ENCODE measurements around the gene GRAP2.

GRAP2 gene

DNA sequence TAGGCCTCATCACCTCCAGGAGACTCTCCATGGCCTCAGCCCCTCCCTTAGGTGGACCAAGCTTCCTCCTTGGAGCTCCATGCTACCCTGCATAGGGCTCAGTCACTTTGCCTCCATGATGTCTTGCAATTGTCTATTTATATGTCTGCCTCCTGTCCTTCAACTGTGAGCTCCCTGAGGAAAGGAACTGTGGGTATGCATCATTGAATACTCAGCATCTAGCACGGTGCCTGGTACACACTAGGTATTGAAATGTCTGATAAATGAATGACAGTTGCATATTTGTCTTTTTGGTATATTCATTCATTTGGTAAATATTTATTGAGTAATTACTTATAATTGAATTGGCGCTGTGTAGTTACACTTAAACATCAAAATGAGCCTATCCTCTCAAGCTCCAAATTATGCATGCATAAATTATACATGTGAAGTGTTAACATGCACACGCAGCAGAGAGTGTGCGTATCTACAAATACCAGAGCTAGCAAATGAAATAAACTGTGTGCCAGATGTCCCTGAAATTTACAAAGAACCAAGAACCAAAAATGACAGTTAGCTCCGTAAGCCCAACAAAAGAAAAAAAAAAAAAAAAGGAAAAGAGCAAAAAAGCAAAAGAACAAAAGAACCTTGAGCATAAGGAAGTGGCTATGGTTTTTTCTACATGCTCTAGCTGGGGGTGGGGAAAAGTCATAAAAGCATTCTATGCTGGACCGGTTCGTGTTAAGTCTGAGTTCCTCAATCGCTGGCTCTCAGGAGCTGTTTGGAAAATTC lies 25.2 kb downstream of the GRAP2 start:
- ATAC-seq (peak; percentile 41), DNase-seq (peak; percentile 18)

- no peak for ATAC-seq
- peak; percentile 42 for DNase-seq
These were observed 25.9 kb downstream of the GRAP2 start for GRCh38 chr22:39926753-39927152.

DNA sequence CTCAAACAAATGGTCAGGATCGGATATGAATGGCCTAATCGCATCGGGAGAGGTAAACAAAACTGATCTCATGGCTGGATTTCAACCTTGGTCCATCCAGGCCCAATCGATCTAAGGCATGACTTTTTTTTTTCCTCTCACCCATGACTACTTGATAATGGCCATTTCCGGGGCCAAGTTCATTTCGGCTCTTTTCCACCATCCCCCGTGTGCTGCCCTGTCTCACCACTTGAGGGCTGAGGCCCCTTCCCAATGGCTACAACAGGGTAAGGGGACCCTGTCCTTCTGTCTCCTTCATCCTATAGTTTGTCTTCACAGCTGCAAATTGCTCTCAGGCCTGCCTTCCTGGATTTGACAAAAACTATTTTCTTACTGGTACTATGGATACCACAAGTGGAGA lies 26.7 kb downstream of the GRAP2 start:
- peak; percentile 16 for ATAC-seq

DNA sequence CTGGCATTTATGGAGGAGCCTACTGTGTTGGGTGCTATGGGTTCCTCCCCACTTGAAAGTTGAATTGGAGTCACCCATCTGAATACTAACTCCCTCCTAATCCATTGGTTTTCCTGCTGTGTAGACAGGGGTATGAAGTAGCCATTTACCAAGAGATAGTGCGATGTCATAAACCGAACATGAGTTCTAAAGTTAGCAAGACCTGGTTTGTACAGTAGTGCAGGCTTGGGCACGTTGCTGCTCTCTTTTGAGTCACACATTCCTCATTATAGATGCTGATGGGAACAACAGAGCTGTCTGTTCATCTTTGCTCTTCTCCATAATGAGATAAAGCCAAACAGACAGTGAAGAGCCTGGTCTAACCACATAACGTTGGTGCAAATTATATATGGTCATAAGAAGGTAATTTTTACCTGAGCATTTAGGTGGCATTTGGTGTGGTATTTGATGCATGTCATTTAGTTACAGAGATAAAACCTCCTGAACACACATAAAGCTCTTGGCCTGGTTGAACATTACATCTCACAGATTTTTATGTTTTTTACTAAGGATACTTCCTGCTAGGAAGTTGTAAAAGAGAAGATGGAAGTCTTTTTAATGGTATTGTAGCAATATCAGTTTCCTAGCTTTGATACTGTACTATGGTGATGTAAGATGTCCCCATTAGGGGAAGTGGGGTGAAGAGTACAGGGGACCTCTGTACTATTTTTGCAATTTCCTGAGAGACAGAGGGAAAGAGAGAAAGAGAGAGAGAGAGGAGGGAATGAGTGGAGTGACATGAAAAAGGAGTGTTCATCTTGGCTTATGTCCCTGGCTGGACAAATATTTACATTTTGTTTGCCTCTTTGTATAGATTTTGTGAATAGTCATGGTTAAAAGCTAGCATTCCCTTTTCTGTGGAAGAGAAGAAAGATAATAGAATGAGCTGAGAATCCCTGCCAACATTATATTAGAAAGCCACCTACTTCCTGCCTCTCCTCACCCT lies 27.9 kb downstream of the GRAP2 start:
- ATAC-seq = no peak
- peak; percentile 13 for DNase-seq

More for the DNA sequence above, 26.7 kb downstream of the GRAP2 start:
- DNase-seq = peak; percentile 54

- peak; percentile 63 for ATAC-seq
- DNase-seq = peak; percentile 12
These were observed 30.4 kb downstream of the GRAP2 start for GRCh38 chr22:39931251-39931650.

DNA sequence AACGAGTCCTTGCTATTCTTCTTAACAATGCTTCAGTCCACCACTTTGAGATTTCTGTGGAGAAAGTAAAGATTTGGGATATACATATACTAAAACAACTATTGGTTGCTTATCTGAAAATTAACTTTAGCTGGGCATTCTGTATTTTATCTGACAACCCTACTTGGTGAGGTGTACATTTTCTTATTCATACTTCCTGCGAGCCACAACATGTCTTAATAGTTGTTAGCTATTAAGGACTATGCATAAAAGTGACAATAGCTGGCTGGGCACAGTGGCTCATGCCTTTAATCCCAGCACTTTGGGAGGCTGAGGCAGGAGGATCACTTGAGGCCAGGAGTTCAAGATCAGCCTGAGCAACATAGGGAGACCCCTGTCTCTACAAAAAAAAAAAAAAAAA lies 31.3 kb downstream of the GRAP2 start:
- no peak for DNase-seq
- ATAC-seq = no peak

DNA sequence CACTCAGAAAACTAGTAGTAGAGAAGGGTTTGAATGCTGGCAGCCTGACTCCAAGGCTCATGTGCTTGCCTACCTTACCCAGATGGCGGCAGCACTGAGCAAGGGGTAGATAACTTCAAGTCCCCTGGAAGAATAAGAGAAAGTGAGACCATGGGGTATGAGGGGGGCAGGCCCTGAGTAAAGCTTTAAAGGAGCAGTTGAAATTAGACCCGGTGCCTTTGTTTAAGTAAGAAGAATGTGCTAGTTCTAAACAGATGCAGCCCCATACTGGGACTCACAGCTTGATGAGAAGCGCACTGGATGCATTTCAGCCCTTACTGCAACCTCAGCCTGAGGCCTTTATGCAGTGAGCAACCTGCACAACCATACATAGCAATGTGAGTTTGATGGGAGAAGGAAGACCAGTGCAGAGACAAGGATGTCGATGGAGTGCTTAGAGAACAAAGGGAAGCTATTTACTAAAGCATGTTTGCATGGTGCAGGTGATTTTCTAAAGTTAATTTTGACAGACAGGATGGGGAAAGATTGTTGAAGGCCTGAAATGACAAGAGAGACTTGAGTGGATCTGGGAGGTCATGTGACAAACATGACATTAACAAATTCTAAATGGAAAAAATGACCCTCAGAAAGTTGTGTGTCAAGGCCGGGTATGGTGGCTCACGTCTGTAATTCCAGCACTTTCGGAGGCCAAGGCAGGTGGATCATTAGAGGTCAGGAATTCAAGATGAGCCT lies 32.2 kb downstream of the GRAP2 start:
- DNase-seq (peak; percentile 77), ATAC-seq (peak; percentile 41)

- DNase-seq (peak; percentile 17), ATAC-seq (peak; percentile 3)
These were observed 32.9 kb downstream of the GRAP2 start for GRCh38 chr22:39933741-39934140.

DNA sequence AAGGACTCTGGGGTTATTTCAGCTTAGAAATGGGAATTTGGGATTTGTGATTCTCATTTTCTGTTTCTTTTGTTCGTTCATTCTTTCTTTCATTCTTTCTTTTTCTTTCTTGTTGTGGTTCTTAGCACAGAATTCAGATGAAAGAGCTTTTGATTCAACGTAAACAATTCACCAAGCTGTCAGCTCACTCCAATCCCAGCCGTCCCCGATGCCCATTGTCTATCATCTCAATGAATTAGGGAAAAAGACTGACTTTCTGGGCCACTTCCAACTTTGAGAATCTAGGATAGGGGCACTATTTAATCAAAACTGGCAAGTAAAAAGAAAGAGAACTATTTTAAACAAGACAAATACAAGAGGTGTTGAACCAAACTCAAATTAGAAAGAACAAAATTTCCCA lies 34.2 kb downstream of the GRAP2 start:
- DNase-seq (no peak), ATAC-seq (no peak)

GRCh38 chr22:39935612-39936011 lies 34.7 kb downstream of the GRAP2 start:
- DNase-seq (no peak), ATAC-seq (no peak)

DNA sequence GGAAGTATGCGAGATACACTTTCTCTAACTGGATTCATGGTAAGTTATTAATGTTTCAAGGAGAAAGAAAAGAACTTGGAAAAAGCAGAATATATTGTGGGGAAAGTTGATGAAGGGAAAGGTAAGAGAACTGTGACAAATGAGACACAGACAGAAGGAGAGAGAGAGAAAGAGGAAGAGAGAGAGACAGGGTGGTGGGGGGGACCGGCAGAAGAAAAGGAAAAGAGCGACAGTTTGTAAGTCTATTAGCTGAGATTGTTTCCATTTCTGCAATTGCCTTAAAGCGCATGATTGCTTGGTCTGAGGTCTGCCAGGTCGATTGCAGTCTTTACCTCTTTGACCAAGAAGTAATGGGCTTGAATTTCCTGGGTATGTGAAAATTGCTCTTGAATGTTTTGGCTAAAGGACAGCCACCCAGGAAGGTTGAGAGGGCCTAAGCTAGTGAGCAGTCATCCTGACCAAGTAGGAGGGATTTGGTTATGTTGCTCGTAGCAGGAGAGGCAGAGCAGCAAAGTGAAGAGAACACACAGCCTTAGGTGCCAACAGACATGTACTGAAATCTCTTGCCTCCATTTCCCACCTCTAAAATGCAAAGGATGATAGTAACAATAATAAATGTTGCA lies 35.8 kb downstream of the GRAP2 start:
- ATAC-seq (no peak), DNase-seq (no peak)

GRCh38 chr22:39937906-39938305 lies 37.0 kb downstream of the GRAP2 start:
- ATAC-seq (no peak), DNase-seq (no peak)

- ATAC-seq (peak; percentile 42), DNase-seq (peak; percentile 66)
These were observed 37.7 kb downstream of the GRAP2 start for GRCh38 chr22:39938509-39939111.

DNA sequence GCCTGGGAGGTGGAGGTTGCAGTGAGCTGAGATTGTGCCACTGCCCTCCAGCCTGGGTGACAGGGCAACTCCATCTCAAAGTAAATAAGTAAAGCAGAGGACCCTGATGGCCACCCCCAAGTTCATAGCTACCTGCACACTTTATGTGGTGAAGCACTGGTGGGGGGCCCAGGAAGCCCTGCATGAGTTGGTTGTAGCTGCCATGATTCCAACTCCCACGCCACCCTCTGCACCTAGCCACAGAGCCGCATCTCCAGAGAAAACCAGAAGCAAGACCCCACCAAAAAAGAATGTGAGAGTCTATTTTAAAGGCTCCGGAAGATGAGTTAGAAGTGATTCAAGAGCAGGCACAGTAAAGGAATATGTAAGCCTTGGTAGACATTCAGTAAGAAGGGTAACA lies 38.9 kb downstream of the GRAP2 start:
- peak; percentile 15 for ATAC-seq
- DNase-seq = no peak

DNA sequence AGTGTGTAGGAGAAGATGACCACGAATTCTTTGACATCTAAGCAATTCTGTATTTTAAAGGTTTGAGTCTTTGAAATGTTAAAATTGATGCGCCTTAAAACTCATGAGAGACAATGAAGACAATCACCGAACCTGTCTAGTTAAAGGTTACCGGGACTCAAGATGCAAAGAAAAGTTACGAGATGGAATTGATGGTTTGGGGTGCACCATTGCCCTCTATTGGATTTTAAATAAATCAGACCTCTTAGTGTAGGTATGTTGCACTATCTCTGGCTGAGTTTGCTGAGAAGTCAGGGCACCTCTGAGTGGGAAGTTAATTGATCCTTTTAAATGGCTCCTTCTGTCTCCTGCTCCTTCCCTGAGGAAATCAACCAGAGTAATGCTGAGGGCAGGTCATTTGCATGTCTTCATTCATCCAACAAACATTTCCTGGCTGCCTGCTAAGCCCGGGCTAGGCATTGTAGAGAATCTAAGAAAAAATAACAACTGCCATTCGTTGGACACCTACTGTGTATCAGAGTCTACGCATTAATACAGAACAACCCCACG lies 39.9 kb downstream of the GRAP2 start:
- ATAC-seq = peak; percentile 20
- DNase-seq = no peak

DNA sequence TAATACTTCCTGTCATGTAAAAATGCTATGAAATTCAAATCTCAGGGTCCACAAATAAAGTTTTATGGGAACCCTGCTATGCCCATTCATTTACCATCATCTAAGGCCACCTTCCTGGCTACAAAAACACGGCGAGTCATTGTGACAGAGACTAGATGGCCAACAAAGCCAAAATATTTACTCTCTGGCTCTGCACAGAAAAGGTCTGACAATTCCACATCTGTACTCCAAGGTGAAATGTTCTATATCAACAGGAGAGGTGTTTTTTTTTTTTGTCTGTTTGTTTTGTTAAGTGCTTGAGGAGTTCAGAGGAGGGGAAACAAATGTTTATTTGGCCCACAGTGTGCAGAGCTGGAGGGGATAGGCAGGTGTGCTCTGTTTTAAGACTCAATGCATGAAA lies 40.7 kb downstream of the GRAP2 start:
- ATAC-seq (no peak), DNase-seq (no peak)

DNA sequence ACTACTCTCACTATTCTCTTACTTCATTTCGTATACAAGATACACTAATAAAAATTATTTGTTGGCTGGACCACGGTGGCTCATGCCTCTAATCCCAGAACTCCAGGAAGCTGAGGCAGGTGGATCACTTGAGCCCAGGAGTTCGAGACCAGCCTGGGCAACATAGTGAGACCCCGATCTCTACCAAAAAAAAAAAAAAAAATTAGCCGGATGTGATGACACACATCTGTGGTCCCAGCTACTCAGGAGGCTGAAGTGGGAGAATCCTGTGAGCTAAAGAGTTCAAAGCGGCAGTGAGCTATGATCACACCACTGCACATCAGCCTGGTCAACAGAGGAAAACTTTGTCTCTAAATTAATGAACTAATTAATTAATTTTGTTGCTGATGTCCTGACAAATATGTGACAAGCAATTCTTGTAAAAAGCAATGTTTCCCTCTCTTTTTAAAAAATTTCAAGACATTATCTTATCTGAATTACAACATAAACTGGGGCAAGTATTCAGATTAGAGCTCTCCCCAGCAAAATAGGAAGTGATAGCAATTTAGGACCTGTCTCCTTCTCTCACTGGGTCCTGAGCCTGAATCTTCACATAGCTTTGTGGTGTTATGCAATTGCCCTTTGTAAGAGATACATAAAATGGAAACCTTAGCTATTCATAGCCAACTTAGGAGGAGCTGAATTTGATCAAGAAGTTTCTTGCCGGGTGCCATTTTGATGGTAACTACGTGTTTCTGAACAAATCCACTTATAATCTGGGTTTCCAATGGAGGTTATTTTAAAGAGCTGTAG lies 41.8 kb downstream of the GRAP2 start:
- ATAC-seq = peak; percentile 29
- no peak for DNase-seq

- DNase-seq = peak; percentile 75
- ATAC-seq = peak; percentile 42
These were observed 42.5 kb downstream of the GRAP2 start for GRCh38 chr22:39943337-39943736.

DNA sequence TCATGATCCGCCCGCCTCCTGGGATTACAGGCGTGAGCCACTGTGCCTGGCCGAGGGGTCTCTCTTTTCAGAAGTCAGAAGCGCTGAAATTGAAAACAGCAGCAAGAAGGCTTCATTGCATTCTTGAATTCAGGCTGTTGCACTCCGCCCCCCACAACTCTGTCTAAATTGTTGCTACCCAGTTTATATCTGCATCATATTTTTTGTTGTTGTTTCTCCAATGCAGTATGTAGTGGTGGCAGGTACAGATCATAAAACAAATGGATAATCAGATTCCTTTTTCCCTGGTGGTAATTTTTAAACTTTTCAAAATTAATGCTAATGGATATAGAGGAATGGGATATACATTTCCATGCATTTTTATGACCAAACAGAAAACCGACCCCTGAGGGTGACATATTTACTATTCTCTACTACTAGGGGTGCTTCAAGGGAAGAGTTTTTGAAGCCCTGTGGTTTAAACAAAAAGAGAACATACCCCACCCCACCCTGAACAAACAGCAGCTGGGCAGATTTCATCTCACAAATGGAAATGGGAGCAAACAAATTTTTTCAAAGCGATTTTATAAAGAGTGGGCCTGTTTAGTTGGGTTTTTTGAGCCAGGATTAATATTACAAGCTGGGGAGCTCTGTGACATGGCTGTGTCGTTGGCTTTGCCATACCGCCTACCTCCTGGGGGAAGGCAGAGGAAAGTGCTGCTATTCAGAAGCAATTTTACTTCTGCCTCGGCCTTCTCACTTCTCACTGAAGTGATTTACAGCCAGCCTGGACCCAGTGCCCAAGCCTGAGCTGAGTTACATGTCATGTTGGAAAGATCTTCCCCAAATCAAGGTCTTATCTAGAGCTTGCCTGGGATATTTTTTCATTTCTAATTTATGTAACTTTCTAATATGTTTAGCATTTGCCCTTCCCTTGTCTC lies 43.3 kb downstream of the GRAP2 start:
- DNase-seq = no peak
- ATAC-seq = no peak

Data from stimulated activated naive CD8-positive, alpha-beta T cell treated with anti-CD3 and anti-CD28 coated beads, Interleukin-15, Interleukin-2, amounts not matched to agents 100 U/mL and 50 U/mL, for 24 hours (primary cell).